GM21528 (cell line): ENCODE data around the gene SRSF8.
"Not testable (repeated sequence)": the region's sequence is repeated elsewhere in the genome, so short reads cannot be mapped to it uniquely, and the experiment has no call there.

Experiments used
- ATAC-seq: cut with Tn5 transposase; IDR thresholded peaks from one replicate; pipeline ENCODE4 v1.9.1; 2021; ENCODE audit warnings: mild to moderate bottlenecking, moderate library complexity; ENCODE audit not compliant: unreplicated experiment, low FRiP score

SRSF8 gene

DNA sequence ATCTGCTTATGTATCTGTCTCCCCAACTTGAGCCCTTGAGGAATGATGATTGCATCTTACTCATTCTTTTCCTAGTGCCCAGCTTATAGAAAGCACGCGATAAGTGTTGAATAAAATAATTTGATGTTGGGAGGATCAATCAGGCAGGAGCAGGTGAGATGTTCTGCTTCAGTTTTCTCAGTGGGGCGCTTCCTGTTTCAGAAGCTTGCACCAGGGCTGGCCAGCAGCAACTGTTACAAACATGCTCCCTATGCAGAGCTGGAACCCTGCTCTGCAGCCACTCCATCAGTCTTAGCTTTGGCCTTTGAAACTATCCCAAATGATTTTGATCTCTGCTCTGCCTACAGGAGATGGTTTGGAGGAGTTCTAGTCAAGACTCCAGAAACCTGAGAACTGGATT lies 26.8 kb downstream of the SRSF8 start:
- ATAC-seq, result no peak

DNA sequence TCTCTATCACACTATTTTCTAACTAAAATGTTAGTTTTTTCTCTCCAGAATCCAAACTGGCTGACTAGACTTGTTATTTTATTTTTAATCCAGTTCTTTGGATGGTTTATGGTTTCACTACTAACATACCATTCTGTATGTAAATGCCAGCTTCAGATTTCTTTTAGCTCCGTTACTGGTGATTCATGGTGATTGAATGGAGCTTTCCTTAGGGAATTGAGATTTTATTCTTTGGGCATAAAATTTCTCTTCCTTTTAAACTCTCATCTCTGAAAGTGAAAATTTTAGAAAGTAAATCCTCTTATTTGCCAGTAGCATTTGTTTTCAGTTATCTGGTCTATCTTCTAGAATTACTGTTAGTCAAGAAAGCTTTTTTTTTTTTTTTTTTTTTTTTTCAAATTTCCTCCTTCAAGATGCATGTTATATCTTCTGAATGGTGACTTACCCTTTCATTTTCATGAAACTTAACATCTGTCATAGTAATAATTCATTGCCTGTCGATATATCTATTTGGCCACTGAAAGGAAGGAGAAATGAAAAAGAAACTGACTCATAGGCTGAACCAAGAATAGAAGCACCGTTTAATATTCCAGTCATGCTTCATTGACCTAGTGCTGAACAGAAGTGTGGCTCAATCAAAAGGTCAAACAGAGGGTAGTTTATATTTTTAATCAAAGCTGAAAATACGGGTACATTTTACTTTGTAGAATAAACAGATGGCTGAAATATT lies 29.3 kb downstream of the SRSF8 start:
- ATAC-seq, result peak; percentile 76

GRCh38 chr11:95097209-95097608 lies 30.5 kb downstream of the SRSF8 start:
- no peak for ATAC-seq

DNA sequence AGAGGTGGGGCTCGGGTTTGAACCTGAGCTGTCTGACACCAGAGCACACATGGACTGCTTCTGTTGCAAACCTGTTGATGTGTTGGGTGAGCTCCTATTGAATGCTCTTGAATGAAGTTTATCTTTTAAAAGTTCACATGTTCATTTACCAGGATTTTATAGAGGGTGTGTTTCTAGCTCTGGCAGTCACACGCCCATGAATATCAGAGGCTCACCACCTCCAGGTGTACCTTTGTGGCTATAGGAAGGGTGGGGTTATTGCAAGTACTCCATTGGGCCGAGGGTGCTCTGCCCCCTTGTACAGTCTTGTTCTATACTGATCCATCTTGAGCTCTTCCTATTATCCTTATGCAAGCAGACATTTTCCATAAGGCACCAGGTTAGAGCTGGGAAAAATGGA lies 32.1 kb downstream of the SRSF8 start:
- no peak for ATAC-seq

- ATAC-seq, result no peak
These were observed 33.5 kb downstream of the SRSF8 start for GRCh38 chr11:95100191-95100648.

DNA sequence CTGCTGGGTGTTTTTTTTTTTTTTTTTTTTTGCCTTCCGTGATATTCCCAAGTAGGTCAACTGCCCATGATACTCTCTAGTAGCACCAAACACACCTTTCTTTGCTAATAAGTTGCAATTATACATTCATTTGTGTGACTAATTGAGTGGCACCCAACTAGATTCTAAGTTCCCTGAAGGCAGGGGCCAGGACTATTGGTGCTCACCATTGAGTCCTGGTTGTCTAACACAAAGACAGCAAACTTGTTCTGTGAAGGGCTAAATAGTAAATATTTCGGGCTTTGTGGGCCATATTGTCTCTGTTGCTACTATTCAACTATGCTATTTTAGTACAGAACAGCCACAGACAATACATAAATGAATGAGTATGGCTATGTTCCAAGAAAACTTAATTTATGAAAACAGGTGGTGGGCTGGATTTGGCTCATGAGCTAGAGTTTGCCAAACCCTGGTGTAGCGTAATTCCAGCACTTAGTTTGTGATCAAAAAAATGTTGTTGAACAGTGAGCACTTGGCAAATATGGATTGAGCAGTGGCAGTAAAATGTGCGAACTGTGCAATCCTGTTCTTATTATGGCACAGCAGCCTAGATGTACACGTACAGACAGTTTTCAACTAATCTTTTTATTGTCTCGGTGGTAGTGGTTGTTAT lies 34.3 kb downstream of the SRSF8 start:
- ATAC-seq, result no peak

DNA sequence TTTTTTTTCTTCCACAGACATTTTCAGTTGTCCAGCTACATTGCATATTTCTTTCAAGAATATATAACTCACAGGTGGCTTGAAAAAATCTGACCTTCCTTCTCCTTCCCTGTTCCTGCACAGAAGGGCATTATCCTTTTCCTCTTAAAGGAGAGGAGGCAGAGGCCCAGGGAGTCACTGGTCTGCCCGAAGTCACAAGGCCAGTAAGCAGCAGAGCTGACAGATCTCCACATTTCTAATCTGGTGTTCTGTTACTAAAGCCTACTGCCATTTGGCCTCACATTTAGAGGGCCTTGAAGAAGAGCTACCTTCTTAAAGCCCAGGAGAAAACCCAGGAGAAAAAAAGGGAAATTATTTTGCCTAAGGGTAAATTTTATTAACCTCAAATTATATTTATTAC lies 35.2 kb downstream of the SRSF8 start:
- no peak for ATAC-seq

DNA sequence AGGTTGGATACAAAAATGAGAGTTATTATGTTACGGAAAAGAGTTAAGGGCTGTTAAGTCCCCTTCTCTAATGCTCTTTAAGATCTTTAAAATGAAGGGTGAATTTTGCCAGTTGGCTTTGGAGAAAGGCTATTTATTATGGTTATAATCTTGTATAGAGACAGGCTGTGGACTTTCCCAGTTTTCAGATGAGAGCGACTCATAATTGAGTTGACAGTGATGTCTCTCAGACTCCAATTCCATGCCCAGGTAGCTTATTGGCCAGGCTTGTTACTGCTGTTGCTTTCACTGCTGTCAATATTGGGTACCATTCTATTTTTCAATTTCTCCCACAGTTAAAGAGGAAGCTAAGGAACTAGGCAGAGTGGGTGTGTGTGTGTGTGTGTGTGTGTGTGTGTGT lies 36.0 kb downstream of the SRSF8 start:
- no peak for ATAC-seq

GRCh38 chr11:95103701-95104100 lies 37.0 kb downstream of the SRSF8 start:
- ATAC-seq, result no peak

DNA sequence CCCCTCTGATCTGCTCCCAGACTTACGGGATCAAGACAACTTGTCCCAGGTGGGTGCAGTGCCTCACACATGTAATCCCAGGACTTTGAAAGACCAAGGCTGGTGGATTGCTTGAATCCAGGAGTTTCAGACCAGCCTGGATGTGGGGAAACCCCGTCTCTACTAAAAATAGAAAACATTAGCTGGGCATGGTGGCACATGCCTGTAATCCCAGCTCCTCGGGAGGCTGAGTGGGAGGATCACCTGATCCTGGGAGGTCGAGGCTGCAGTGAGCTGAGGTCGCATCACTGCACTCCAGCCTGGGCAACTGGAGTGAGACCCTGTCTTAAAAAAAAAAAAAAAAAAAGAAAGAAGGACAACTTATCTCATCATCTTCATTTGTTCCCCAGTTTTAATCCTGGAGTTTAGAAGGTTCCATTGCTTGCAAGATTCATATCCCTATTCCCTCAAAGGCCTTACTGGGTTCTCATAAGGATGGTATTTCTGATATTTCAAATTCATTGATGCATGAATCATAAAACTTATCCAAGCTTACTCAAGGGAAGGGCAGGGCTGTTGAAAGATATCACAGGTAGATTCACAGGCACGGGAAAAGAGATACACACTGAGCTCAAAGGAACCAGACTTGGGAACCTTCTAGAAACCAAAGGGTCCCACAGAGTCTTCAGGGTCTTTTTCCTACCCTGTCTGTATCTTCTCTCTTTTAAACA lies 37.6 kb downstream of the SRSF8 start:
- ATAC-seq, result no peak

DNA sequence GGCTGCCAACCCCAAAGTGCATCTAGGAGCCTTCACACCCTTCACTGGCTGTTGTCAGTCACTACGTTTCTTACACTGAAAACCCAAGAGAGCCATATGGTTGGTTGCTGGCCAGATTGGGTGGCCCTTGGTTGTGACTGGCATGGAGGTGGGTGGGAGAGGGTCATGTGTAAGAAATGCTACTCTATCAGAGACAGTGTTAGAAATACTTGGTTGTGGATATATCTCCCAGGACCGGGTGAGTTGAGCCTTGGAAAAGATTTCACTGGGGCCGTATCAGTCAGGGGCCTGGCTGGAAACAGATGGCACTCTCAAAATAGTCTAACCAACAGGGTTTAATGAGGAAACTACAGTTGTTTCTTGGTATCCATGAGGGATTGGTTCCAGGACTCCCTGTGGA lies 38.1 kb downstream of the SRSF8 start:
- no peak for ATAC-seq

- ATAC-seq, result no peak
These were observed 41.5 kb downstream of the SRSF8 start for GRCh38 chr11:95108159-95108611.

DNA sequence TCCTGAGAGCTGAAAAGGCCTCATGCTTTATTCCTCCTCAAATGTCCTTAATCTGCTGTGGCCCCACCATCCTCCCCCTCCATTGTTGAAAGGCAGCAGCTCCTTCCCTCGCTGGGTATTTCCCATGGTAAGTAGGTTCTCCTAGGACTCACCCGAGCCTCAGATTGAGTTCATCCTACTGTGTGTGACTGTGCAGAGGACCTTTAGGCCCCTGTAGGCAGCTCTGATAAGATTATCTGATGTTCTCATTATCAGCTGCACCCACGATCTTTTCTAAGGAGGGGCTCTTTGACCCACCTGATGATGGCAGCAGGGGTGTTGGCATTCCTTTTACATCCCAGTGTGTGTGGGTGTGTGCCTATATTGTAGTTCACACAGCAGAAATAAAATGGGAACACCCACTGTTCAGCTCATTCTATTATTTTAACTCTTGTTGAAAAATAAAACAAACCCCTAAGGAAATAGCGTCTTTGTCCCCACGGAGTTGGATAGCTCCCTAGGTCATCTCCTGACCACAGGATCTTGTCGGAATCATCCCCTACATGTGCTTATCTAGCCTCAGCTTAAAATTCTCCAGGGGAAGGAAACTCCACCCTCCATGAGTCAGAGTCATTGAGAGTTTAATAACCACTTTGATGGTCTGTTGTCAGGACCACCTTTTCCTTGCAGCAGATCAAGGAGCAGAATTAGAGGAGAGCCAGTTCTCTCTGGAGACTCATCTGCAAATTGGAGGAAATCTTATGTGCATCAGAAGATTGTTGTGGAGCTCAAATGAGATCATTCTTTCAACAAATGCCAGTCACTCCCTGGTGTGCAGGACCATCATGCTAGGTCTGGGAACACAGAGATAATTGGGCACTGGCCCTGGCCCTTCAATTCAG lies 42.2 kb downstream of the SRSF8 start:
- ATAC-seq, result no peak

DNA sequence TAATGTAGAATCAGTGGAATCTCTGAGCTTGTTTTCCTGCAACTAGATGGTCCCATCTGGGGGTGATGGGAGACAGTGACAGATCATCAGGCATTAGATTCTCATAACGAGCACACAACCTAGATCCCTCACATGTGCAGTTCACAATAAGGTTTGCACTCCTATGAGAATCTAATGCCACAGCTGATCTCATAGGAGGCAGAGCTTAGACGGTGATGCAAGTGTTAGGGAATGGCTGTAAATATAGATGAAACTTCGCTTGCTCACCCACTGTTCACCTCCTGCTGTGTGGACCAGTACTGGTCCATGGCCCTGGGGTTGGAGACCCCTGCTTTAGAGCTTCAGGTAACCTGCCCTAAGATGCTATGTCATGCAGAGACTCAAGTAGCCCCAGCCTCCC lies 44.8 kb downstream of the SRSF8 start:
- ATAC-seq, result not testable (repeated sequence)

GRCh38 chr11:95111923-95112540 lies 45.3 kb downstream of the SRSF8 start:
- ATAC-seq, result no peak

DNA sequence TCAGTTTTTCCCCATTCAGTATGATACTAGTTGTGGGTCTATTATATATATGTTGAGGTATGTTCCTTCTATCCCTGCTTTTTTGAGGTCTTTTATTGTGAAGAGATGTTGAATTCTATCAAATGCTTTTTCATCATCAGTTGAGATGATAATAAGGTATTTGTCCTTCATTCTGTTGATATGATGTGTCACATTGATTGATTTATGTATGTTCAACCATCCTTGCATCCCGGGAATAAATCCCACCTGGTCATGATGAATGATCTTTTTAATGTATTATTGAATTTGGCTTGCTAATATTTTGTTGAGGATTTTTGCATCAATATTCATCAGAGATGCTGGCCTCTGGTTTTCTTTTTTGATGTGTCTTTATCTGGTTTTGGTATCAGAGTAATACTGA lies 48.9 kb downstream of the SRSF8 start:
- no peak for ATAC-seq

- no peak for ATAC-seq
These were observed 52.8 kb downstream of the SRSF8 start for GRCh38 chr11:95119361-95120060.
